GM20000 (cell line): ENCODE results near the gene NUPR1.

Experiments used
- DNase-seq: peaks from one replicate; pipeline ENCODE4 v3.0.0; 2012; ENCODE audit warnings: low spot score
- TF ChIP-seq, protein P1 (sequence below): IDR thresholded peaks from 2 replicates; pipeline ENCODE4 v1.5.1; 2012; ENCODE audit warnings: mild to moderate bottlenecking, control low read depth; ENCODE audit errors: extremely low read depth, missing control alignments

The NUPR1 gene

DNA sequence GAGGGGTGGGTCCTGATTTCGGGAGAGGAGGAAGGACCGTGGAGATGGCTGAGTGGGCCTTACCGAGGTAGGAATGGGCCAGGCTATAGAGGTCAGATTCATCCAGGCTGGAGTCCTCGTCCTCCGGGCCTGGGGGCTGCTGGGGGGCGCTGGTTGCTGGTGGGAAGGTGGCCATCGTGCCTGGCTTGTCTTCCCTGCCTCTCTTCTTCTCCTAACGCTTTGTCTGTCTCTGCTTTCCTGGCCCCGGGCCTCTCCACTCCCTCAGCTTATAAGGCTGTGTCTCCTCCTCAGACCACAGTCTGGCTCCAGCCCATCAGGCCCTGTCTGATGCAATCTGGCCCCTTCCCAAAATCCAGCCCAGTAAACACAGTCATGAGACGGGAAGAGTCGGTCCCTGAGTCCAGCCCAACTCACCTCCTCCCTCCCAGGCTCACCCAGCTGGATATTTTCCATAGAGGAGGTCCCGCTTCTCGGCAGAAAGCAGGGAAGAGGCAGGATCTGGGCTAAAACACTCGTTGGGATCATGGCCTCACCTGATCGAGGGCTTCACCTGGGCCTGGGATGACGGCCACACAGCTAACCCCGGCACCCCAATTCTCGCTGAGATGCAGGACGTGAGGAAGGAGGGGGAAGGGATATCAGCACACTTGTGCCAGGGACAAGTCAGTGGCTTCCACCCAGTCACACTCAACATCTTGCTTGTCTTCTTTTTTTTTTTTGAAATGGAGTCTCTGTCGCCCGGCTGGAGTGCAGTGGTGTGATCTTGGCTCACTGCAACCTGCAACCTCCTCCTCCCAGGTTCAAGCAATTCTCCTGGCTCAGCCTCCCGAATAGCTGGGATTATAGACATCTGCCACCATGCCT, at the start of gene NUPR1:
TSS of gene NUPR1 (minus strand) at position 242 of the 864 bp plus-strand sequence. CDS start at position 175, 67 bp downstream.
- no peak for DNase-seq
- TF ChIP-seq, protein P1, sequence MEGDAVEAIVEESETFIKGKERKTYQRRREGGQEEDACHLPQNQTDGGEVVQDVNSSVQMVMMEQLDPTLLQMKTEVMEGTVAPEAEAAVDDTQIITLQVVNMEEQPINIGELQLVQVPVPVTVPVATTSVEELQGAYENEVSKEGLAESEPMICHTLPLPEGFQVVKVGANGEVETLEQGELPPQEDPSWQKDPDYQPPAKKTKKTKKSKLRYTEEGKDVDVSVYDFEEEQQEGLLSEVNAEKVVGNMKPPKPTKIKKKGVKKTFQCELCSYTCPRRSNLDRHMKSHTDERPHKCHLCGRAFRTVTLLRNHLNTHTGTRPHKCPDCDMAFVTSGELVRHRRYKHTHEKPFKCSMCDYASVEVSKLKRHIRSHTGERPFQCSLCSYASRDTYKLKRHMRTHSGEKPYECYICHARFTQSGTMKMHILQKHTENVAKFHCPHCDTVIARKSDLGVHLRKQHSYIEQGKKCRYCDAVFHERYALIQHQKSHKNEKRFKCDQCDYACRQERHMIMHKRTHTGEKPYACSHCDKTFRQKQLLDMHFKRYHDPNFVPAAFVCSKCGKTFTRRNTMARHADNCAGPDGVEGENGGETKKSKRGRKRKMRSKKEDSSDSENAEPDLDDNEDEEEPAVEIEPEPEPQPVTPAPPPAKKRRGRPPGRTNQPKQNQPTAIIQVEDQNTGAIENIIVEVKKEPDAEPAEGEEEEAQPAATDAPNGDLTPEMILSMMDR: no peak

- TF ChIP-seq, protein P1: no peak
- no peak for DNase-seq
These were observed 48.6 kb upstream of the NUPR1 start for GRCh38 chr16:28587386-28587785.

DNA sequence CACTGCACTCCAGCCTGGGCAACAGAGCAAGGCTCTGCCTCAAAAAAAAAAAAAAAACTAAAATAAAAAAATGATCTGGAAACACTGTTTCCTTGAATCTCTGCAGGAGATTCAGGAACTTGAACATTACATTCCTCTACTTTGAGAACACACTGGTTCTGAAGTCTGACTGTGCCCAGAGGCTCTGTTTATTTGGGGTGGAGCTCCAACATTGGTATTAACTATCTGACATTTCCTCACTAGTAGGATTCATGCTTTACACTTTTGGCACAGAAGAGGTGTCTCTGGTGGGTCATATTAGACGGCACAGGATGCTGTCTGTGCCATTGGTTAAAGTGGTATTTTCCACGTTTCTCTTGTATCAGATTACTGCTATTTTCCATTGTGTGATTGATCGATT, 47.7 kb upstream of the NUPR1 start:
- TF ChIP-seq, protein P1: no peak
- no peak for DNase-seq

DNA sequence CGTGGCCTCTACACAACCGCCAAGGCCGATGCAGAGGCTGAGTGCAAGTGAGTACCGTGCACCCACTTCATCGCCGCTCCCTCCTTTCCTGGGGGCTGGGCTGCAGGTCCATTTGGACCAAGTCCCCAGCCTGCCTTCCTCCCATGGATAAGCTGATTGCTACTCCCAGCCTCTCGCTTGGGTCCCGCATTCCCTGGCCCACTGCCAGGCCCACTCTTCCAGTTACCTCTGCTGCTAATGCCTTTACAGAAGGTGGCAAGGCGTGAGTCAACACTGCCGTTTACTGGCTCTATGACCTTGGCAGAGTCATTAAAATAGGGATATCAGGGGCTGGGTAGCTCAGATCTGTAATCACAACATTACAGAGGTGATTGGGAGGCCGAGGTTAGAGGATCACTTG, 46.9 kb upstream of the NUPR1 start:
- TF ChIP-seq, protein P1: no peak
- no peak for DNase-seq

- no peak for DNase-seq
- TF ChIP-seq, protein P1: no peak
These were observed 42.0 kb upstream of the NUPR1 start for GRCh38 chr16:28580726-28581315.

DNA sequence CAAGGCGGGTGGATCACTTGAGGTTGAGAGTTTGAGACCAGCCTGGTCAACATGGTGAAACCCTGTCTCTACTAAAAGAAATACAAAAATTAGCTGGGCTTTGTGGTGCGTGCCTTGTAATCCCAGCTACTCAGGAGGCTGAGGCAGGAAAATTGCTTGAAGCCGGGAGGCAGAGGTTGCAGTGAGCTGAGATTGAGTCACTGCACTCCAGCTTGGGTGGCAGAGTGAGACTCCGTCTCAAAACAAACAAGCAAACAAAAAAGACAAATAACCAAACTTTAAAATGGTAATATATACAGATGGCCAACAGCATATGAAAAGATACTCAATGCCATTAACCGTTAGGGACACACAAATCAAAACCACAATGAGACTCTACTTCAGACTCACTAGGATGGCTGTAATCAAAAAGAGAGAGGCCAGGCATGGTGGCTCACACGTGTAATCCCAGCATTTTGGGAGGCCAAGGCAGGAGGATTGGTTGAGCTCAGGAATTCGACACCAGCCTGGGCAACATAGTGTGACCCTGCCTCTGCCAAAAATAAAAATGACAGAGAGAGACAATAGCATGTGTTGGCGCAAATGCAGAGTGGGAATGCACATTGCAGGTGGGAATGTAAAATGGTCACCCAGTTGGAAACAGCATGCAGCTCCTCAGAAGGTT, 36.8 kb upstream of the NUPR1 start:
- TF ChIP-seq, protein P1: no peak

GRCh38 chr16:28574925-28575324, 36.2 kb upstream of the NUPR1 start:
- DNase-seq: no peak
- TF ChIP-seq, protein P1: no peak

More for the DNA sequence above, 36.8 kb upstream of the NUPR1 start:
- no peak for DNase-seq
